Frontal cortex (tissue), 4 donors: ENCODE data around the gene ULK3. TPM values are rescaled to one million over a fixed set of nuclear protein-coding genes. Genes with fewer than 3 reads are reported as not detected.

Source experiments
- DNase-seq, 2 donors: peaks; one replicate each; pipeline ENCODE4 v3.0.0; 2012; ENCODE audit warnings: low spot score in 2 of 2
- FAIRE-seq: peaks from 2 replicates; lab custom pipeline; 2012; peaks lifted over from hg19 to GRCh38; lab: Jason Lieb, UNC
- total RNA-seq: library from RNA; depleted of rRNA; stranded (reverse); fragments of >200 nt; gene quantifications from one replicate; pipeline ENCODE4 v1.2.3, GENCODE V29; 2014
- donor health status: control.
- donor health status: control.
- donor health status: control.

ULK3 gene
- total RNA-seq, 1 donor from 2014 or later: 30.6 TPM

GRCh38 chr15:74828835-74829234, 14.1 kb downstream of the ULK3 start:
- FAIRE-seq (no peak), DNase-seq (no peak)

DNA sequence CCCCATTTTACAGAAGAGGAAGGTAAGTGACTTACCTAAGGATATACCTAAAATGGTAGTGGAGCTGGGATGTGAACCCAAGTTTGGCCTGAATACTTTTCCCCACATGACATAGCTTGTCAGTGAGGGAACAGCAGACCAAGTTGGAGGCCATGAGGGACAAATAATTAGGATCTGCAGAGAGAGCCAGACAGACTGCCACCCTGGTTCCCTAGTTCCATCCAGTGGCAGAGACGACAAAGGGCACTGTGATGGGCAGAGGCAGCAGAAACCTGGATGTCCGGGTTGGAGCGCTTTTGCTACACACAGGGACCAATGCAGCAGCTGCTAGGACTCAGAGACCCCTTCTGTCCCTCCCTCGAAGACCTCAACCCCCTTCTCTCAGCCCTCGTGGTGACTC, 15.3 kb downstream of the ULK3 start:
- FAIRE-seq (no peak), DNase-seq (no peak)

DNA sequence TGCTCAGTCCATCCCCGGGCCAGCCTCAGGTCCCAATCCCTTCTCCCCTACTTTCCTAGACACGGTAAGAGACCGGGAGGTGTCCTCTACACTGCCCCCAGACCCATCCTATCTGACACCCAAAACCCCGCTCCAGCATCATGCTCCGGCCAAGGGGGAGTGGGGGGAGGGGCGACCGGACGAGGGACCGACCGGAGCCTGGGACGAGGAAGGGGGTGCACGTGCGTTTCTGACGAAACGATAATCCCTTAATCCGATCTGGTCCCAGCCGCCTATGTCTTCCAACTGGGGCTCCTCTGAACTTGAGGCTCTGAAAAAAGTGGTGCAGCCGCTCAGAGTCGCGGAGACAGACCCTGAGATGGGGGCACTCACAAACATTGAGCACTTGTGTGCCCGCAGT, 16.0 kb downstream of the ULK3 start:
- DNase-seq: no peak
- no peak for FAIRE-seq

DNA sequence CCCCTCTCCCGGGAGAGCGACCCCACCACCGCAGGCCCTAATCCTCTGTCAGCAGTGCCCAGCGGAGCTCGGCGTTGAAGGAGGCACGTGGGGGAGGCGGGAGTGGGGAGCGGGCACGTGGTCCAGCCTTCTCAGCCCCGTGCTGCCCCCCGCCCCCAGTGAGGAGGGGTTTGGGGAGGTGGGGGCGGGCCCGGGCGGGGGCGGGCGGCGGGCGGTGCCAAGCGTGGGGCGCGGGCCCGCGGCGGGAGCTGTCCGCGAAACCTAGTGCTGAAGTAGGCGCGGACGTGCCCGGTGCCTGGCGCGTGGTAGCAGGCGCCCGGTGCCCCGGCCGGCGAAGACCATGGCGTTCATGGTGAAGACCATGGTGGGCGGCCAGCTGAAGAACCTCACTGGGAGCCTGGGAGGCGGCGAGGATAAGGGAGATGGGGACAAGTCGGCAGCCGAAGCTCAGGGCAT, 16.6 kb downstream of the ULK3 start, which contains the start of gene CPLX3:
TSS of gene CPLX3 (plus strand) at position 264 of the 456 bp plus-strand sequence. CDS start at position 341, 77 bp downstream.
- DNase-seq (peak; percentile 81 to 85), FAIRE-seq (no peak)

DNA sequence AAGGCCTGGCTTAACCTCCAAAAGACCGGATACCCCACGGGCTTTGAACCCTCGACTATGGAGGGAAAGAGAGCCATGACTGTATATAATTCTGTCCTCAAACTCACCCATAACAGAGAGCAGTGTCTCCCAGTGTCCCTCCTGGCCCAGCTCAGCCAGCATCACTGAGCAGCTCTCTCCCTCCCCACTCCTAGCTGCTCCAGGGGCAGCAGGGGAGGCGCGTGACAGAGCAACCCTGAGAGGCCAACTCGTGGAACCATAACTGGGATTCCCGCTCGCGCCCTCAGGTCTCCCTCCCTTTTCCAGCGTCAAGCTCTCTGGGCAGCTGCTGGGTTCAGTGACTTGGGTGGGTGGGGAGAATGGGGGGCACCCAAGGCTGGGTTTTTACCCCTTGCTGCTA, 17.1 kb downstream of the ULK3 start:
- FAIRE-seq (no peak), DNase-seq (no peak)

DNA sequence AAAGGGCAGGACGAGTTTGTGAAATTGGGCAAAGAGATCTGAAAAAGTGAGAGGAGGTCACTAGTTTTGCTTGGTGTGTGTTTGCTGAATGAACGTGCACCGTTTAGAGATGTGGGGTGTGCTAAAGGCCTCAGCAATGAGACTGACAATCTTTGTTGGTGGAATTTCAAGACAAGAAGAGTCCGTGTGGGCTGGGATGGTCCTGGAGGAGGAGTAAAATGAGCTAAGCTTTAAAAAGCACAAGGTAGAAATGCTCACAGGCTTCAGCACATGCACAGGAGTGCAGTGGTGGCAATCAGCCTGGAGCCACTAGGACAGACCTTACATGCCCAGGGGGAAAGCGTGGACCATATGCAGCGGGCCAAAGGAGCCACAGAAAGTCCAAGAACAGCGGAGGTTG, 18.0 kb downstream of the ULK3 start:
- FAIRE-seq (no peak), DNase-seq (no peak)

GRCh38 chr15:74823324-74823723, 19.6 kb downstream of the ULK3 start:
- FAIRE-seq: no peak
- DNase-seq: no peak

GRCh38 chr15:74822233-74822632, 20.7 kb downstream of the ULK3 start:
- DNase-seq (no peak), FAIRE-seq (no peak)

DNA sequence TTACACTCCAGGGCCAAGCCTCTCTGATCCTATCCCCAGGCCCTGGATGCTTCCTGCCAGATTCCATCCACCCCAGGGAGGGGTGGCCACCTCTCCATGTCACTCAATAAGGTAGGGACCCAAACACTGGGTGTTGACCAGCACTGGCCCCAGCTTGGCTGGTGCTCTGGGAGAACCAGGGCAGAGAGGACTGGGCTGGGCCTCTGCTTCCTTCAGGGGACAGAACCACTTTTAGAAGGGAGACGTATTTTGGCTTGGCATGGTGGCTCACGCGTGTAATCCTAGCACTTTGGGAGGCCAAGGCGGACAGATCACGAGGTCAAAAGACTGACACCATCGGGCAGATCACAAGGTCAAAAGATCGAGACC, 21.2 kb downstream of the ULK3 start:
- DNase-seq: no peak
- no peak for FAIRE-seq

GRCh38 chr15:74821091-74821789, 21.7 kb downstream of the ULK3 start:
- DNase-seq: no peak

DNA sequence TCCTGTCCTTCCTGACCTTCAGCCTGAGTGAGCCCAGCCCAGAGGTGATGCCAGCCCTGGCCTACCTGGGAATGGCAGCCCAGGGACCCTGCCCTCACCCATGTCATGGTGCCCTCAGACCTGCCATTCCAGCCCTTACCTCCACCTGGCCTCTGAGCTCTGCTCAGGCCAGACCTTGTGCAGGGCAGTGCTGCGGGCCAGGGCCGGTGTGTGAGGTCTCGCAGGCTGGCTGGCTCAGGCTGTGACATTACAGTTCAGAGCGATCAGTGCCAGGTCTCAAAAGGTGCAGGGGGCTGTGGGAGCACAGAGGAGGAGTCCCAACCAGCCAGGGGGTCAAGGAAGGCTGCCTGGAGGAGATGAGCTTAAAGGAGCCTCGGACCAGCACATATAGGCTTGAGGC, 22.9 kb downstream of the ULK3 start:
- no peak for FAIRE-seq
- no peak for DNase-seq

More at GRCh38 chr15:74821091-74821789, 21.7 kb downstream of the ULK3 start:
- FAIRE-seq: no peak

GRCh38 chr15:74817370-74817737, 25.6 kb downstream of the ULK3 start:
- FAIRE-seq: no peak

GRCh38 chr15:74816624-74817369, 26.2 kb downstream of the ULK3 start:
- no peak for FAIRE-seq
- no peak for DNase-seq

More at GRCh38 chr15:74817370-74817737, 25.6 kb downstream of the ULK3 start:
- no peak for DNase-seq

DNA sequence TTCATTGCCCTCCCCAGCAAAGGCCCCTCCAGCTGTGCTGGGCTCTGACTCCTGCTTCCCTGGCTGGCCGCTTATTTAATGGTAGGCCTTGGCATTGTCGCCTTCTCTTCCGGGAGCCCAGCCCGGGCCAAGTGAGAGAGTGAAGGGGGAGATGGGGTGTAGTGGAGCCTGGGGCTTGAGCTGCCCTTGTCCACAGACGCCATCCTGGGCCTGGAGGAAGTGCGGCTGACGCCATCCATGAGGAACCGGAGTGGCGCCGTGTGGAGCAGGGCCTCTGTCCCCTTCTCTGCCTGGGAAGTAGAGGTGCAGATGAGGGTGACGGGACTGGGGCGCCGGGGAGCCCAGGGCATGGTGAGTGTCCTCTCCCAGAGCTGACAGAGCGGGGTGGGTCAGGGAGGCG, 27.0 kb downstream of the ULK3 start:
- FAIRE-seq: no peak

DNA sequence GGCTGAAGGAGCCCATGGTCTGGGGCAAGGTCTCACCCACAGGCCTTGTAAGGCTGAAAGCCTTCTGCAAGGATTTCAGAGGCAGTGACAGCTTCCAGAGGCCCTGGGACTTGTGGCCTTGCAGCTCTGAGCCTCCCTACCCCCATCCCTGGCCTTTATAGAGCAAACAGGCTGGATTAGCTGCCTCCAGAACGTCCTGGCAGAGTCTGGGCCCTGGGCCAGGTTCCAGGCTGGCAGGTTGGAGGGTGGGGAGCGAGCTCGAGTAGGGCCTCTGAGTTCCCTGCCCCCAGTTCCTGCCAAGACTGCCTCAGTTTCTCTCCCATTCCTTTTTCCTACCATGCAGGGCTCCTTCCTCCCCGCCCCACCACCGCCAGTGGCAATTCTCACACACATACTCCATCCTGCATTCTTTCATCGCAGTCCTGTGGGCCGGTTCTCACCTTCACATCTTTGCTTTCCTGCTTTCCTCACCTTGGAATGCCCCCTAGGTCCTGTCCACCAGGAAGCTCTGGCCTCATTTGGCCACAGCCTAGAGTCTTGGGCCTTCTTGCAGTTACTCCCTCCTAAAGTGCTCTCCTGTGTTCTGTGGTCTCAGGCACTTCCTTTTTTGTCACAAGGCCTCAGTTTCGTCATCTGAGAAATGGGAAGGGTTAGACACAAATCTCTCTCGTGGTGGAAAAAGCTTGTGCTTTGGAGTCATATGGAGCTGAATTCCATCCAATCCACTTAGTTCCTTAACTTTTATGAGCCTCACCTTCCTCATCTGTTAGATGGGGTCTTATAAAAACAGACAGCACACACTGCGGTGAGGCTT, 27.6 kb downstream of the ULK3 start:
- DNase-seq (no peak), FAIRE-seq (no peak)

More for the DNA sequence above, 27.0 kb downstream of the ULK3 start:
- no peak for DNase-seq

- DNase-seq (no peak), FAIRE-seq (no peak)
These were observed 30.4 kb downstream of the ULK3 start, which contains the start of gene LMAN1L for GRCh38 chr15:74812533-74812932. TSS of gene LMAN1L (plus strand) at chr15:74812835. CDS start at chr15:74812855, 20 bp downstream.

DNA sequence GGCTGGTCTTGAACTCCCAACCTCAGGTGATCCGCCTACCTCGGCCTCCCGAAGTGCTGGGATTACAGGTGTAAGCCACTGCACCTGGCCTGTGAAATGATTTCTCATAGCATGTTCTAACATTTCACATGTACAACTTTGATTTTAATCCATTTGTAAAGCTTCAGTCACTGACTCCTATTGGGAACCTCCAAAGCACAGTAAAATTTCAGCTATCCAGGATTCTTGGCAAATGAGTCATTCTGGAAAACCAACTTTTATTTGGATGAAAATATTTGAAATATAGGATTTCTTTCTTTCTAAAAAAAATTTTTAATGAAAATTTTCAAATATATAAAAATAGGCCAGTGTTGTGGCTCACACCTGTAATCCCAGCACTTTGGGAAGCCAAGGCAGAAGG, 33.0 kb downstream of the ULK3 start:
- no peak for DNase-seq
- FAIRE-seq: no peak

DNA sequence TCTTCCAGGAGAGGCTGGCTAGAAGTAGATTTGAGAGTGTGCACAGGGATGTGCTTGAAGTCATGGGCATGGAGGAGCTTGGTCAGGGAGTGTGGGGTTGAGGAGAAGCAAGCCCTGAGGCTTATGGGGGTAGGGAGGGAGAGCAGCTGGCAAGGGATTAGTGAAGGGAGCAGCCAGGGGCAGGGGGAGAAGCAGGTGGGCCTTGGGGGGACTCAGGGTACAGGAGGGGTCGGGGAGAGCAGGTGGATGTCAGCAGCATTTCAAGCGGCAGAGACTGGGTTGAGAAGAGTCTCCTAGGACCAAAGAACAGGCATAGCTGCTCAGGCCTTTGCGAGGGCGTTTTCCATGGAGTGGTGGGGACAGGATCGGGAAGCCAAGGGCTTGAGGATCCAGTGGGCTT, 33.7 kb downstream of the ULK3 start:
- no peak for DNase-seq
- FAIRE-seq: no peak

- FAIRE-seq: no peak
These were observed 34.1 kb downstream of the ULK3 start for GRCh38 chr15:74808840-74809229.

DNA sequence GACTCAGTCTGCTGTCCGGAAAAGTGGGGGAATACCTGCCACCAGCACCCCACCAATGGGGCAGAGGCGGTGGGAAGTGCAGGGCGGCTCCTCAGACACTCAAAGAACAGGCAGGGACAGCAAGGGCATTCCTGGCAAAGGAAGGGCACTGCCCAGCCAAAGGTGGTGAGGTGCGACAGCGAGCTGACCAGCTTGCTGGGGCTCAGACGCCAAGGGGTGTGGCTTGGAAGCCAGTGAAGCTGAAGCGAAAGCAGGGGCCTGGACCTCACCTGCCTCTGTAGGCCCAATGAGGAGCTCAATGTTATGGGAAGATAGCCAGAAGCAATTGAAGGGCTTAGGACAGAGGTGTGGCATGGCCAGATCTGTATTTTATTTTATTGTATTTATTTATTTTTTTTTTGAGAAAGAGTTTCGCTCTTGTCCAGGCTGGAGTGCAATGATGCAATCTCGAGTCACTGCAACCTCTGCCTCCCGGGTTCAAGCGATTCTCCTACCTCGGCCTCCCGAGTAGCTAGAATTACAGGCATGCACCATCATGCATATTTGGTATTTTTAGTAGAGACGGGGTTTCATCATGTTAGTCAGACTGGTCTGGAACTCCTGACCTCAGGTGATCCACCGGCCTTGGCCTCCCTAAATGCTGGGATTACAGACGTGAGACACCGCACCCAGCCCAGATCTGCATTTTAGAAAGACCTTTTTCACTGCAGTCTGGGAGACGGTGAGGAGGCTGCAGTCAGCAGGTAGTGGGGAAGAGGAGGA, 34.7 kb downstream of the ULK3 start:
- no peak for FAIRE-seq
- no peak for DNase-seq

More at GRCh38 chr15:74808840-74809229, 34.1 kb downstream of the ULK3 start:
- DNase-seq: no peak
